IPS DF 6.9 (cell line): ENCODE measurements around the gene TRIM24.
"Not testable (repeated sequence)": the region's sequence is repeated elsewhere in the genome, so short reads cannot be mapped to it uniquely, and the experiment has no call there.

Experiments
- DNase-seq: peaks from one replicate; pipeline ENCODE4 v3.0.0-alpha.2; 2013; ENCODE audit warnings: low read depth, low spot score
- H3K27ac ChIP-seq: one replicate; pipeline ENCODE4 v1.5.1; 2013; ENCODE audit warnings: low read length, control low read depth
- H3K27me3 ChIP-seq: 2 replicates; pipeline ENCODE4 v1.6.1; 2013; ENCODE audit warnings: mild to moderate bottlenecking, low read length; ENCODE audit not compliant: control insufficient read depth, insufficient read depth
- H3K36me3 ChIP-seq: 2 replicates; pipeline ENCODE4 v1.6.1; 2013; ENCODE audit warnings: low read length; ENCODE audit not compliant: control insufficient read depth, insufficient read depth
- H3K4me1 ChIP-seq: 2 replicates; pipeline ENCODE4 v1.6.1; 2013; ENCODE audit warnings: low read length; ENCODE audit not compliant: control insufficient read depth, insufficient read depth
- H3K4me3 ChIP-seq: 2 replicates; pipeline ENCODE4 v1.5.1; 2013; ENCODE audit warnings: mild to moderate bottlenecking, low read length
- H3K9me3 ChIP-seq: 2 replicates; pipeline ENCODE4 v1.6.1; 2013; ENCODE audit warnings: low read length, inconsistent platforms; ENCODE audit not compliant: control insufficient read depth, insufficient read depth
- WGBS: extraction: QIAGEN DNeasy Blood & Tissue Kit; methylation state at CpG from one replicate; pipeline ENCODE4 v1.1.7; 2013; ENCODE audit warnings: mixed read lengths, missing lambda C conversion rate; ENCODE audit not compliant: insufficient read length, insufficient coverage; 5-methylcytosine and 5-hydroxymethylcytosine counted together

The TRIM24 gene

DNA sequence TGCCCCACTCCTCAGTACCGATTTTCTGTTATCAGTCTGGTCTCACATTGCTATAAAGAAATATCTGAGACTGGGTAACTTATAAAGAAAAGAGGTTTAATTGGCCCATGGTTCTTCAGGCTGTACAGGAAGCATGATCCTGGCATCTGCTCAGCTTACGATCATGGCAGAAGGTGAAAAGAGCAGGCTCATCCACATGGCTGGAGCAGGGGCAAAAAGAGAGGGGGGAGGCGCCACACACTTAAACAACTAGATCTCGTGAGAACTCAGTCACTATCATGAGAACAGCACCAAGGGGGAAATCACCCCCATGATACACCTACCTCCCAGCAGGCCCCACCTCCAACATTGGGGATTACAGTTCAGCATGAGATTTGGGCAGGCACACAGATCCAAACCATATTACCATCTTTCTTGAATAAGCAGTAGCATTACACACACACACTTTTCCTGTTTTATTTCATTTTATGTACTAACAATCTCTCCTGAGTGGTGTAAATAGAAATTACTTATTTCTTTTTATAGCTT is 53.3 kb downstream of the TRIM24 start:
- Histone ChIP-seq H3K4me3 (no peak overlapping the region), H3K27me3 (no peaks in the 10 kb centered on the region), H3K36me3 (peaks cover 32% of the 10 kb centered on the region), H3K9me3 (peaks cover 3% of the 10 kb centered on the region; the same call in 1 of the 2 replicates), H3K4me1 (peaks cover 1% of the 10 kb centered on the region; the same call in 1 of the 2 replicates), H3K27ac (no peak overlapping the region)
- DNase-seq = no peak
- no CpG with 5 or more reads among the region's 4 CpGs for WGBS

DNA sequence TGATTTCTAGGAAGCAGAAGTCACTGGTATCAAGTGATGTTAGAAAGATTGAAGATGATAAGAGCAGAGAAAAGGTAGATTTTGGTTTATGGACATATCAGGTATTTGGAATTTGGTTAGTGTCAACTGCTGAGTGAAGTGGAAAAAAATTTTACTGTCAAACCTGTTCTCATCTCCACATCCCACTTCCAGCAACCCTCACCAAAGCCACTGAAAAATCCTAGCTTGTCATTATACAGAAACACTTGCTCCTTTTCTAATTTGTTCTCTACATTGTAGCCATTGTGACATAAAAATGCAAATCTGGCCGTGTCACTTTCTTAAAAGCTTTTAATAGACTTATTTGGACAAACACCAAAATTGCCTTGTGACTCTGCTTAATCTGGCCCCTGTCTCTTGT is 54.0 kb downstream of the TRIM24 start:
- peaks cover 1% of the 10 kb centered on the region; the same call in 1 of the 2 replicates for H3K4me1 ChIP-seq
- peaks cover 3% of the 10 kb centered on the region; the same call in 1 of the 2 replicates for H3K9me3 ChIP-seq
- H3K36me3 ChIP-seq = peaks cover 31% of the 10 kb centered on the region
- DNase-seq = no peak
- WGBS = no CpG with 5 or more reads among the region's 1 CpG
- no peak overlapping the region for H3K4me3 ChIP-seq
- no peaks in the 10 kb centered on the region for H3K27me3 ChIP-seq
- H3K27ac ChIP-seq = no peak overlapping the region

DNA sequence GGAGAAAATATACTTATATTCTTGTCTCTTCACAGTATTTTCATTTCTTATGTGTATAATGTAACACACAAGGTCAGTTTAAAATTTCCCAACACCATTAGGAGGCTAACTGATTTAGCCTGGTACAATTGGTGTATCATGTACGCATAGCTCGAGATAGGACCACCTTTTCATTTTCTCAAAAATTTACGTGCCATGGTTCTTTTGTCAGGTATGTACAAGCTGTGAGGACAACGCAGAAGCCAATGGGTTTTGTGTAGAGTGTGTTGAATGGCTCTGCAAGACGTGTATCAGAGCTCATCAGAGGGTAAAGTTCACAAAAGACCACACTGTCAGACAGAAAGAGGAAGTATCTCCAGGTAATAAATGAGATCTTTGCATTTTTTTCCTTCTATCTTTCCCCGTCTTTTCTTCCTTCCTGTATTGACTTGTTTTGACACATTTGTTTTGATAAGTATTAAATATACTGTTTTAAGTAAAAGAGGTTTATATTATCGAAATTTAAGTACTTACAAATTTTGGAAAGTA is 55.0 kb downstream of the TRIM24 start:
- H3K27ac ChIP-seq = no peak overlapping the region
- H3K27me3 ChIP-seq = no peaks in the 10 kb centered on the region
- H3K4me3 ChIP-seq = no peak overlapping the region
- H3K4me1 ChIP-seq = no peaks in the 10 kb centered on the region
- no peak for DNase-seq
- H3K9me3 ChIP-seq = peaks cover 3% of the 10 kb centered on the region; the same call in 1 of the 2 replicates
- WGBS = 100% methylated on average over 1 of the region's 7 CpGs
- peaks cover 31% of the 10 kb centered on the region; the same call in 1 of the 2 replicates for H3K36me3 ChIP-seq

DNA sequence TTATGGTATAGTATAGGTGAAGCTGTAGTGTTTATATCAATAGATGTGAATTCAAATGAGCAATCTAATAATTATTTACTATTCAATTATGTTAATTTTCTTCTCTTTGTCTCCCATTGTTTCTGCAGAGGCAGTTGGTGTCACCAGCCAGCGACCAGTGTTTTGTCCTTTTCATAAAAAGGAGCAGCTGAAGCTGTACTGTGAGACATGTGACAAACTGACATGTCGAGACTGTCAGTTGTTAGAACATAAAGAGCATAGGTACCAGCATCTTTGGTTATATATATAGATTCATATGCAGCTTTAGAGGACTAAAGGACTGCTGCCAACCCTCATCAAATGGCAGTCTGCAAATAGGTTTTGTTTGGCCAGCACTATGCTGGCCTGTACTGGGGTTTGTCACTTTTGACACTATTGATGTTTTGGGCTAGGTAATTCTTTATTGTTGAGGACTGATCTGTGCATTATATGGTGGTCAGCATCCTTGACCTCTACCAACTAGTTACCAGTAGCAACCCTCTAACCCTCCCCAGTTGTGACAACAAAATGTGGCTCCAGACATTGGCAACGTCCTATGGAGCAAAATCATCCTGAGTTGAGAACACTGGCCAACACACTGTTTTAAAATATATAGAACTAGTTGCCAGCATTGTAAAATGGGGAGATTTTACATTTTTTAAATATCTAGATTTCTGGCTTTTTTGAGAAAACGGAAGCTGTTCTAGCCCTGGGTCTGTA is 59.2 kb downstream of the TRIM24 start:
- no peak for DNase-seq
- Histone ChIP-seq H3K4me3 (no peak overlapping the region), H3K27ac (no peak overlapping the region), H3K4me1 (no peaks in the 10 kb centered on the region), H3K27me3 (no peaks in the 10 kb centered on the region), H3K36me3 (peaks cover 15% of the 10 kb centered on the region; the same call in 1 of the 2 replicates), H3K9me3 (no peaks in the 10 kb centered on the region)
- no CpG with 5 or more reads among the region's 4 CpGs for whole genome bisulfite sequencing

DNA sequence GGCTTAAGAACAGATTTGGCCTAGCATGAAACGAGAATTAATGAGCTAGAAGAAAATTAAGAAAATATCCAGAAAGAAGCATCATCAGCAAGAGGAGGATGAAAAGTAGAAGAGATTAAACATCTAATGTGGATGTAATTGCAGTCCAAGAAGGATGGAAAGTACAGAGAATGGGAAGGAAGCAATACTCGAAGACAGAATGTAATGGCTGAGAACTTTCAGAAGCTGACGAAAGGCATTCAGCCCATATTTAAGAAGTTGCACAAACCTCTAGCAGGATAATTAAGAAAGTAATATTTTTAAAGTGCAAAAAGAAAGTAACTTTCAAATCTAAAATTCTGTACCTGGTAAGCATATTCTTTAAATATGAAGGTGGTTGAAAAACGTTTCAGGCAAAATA is 60.7 kb downstream of the TRIM24 start:
- WGBS = no CpG with 5 or more reads among the region's 4 CpGs
- DNase-seq = no peak
- no peak overlapping the region for H3K27ac ChIP-seq
- H3K4me1 ChIP-seq = no peaks in the 10 kb centered on the region
- H3K9me3 ChIP-seq = no peaks in the 10 kb centered on the region
- peaks cover 14% of the 10 kb centered on the region; the same call in 1 of the 2 replicates for H3K36me3 ChIP-seq
- H3K4me3 ChIP-seq = no peak overlapping the region
- H3K27me3 ChIP-seq = no peaks in the 10 kb centered on the region

DNA sequence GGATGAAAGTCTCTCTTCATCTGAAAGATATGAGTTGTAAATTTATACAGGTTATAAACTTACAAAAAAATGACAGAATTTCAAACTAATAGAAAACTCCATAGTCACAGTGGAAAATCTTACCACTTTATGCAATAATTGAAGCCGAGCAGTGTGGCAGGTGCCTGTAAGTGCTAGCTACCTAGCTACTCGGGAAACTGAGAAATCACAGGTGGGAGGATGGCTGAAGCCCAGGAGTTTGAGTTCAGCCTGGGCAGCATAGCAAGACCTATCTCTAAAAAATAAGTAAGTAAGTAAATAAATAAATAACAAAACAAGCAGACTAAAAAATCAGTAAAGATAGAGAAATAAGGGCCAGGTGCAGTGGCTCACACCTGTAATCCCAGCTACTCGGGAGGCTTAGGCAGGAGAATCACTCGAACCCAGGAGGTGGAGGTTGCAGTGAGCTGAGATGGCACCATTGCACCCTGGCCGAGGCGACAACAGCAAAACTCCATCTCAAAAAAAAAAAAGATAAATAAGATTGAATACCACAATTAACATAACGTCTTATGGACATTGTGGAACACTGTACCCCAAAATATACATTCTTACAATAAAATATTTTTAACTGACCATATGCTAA is 61.9 kb downstream of the TRIM24 start:
- no peak for DNase-seq
- Histone ChIP-seq H3K27me3 (no peaks in the 10 kb centered on the region), H3K27ac (no peak overlapping the region), H3K4me3 (no peak overlapping the region), H3K36me3 (peaks cover 9% of the 10 kb centered on the region; the same call in 1 of the 2 replicates), H3K4me1 (no peaks in the 10 kb centered on the region), H3K9me3 (no peaks in the 10 kb centered on the region)
- 100% methylated on average over 1 of the region's 7 CpGs for WGBS

DNA sequence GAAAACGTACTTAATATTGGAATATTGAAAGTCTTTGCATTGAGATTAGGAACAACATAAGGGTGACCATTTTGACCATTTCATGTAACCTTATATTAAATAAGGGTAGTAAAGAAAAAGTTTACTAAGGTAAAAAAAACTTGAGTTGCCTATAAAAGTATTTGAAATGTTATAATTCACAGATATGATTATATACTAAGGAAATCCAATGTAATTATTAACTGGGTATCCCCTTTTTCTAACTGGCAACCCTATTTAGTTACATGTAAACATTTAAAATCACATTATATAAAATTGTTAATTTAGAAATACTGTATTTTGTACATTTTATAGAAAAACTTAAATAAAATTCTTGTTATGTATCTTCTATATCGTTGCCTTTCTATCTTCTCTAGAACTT is 64.2 kb downstream of the TRIM24 start:
- Histone ChIP-seq H3K36me3 (peaks cover 12% of the 10 kb centered on the region; the same call in 1 of the 2 replicates), H3K4me3 (no peak overlapping the region), H3K9me3 (peaks cover 2% of the 10 kb centered on the region), H3K27me3 (no peaks in the 10 kb centered on the region), H3K27ac (no peak overlapping the region), H3K4me1 (no peaks in the 10 kb centered on the region)
- WGBS = no CpG with 5 or more reads among the region's 2 CpGs
- no peak for DNase-seq

DNA sequence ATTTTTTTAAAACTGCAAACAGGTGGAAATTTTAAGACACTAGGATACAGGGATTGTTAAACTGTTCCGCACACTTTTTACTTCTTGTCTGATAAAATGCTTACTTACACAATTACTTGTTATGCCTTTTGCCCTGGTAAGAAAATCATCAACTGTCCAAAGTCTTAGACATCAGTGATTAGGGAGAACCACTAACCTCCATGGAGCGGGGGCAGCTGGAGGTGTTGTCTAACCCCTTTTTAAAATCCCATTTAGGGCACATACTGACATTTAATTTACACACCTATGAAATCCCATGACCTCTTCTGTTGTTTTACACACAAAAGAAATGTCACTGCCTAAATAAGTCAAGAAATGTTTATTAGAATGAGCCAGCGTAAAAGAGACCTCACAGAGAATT is 65.7 kb downstream of the TRIM24 start:
- no peak overlapping the region for H3K4me3 ChIP-seq
- DNase-seq = no peak
- H3K27ac ChIP-seq = no peak overlapping the region
- no CpG with 5 or more reads among the region's 3 CpGs for WGBS
- peaks cover 2% of the 10 kb centered on the region for H3K9me3 ChIP-seq
- H3K36me3 ChIP-seq = peaks cover 12% of the 10 kb centered on the region; the same call in 1 of the 2 replicates
- H3K4me1 ChIP-seq = no peaks in the 10 kb centered on the region
- H3K27me3 ChIP-seq = no peaks in the 10 kb centered on the region

DNA sequence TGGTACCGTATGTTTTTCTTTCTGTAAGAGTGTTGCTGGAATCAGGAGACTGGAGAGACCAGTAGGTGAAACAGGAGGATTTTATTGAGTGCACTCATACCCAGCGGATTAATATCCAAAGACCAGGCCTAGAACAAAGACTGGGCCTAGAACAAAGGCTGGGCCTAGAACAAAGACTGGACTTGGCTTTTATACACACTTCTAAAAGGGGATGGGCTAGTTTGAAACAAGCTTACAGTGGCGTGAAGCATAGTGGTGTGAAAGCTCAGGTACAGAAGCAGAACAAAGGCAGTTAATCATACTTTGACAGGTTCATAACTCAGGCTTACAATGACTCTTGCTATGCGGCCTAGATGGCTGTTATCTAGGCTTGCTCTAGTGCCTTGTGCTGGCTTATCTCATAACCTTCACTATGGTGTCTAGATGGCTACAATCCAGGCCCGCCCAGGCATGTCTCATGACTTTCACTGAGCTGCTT is 67.7 kb downstream of the TRIM24 start:
- WGBS = no CpG with 5 or more reads among the region's 5 CpGs
- Histone ChIP-seq H3K4me1 (no peaks in the 10 kb centered on the region), H3K36me3 (peaks cover 12% of the 10 kb centered on the region; the same call in 1 of the 2 replicates), H3K9me3 (peaks cover 2% of the 10 kb centered on the region), H3K27me3 (no peaks in the 10 kb centered on the region), H3K27ac (no peak overlapping the region), H3K4me3 (no peak overlapping the region)
- peak; percentile 9 for DNase-seq

DNA sequence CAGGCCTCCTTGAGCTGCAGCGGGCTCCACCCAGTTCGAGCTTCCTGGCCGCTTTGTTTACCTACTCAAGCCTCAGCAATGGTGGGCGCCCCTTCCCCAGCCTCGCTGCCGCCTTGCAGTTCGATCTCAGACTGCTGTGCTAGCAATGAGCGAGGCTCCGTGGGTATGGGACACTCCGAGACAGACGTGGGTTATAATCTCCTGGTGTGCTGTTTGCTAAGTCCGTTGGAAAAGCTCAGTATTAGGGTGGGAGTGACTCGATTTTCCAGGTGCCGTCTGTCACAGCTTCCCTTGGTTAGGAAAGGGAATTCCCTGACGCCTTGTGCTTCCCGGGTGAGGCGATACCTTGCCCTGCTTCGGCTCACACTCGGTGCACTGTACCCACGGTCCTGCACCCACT is 76.8 kb downstream of the TRIM24 start:
- H3K9me3 ChIP-seq, H3K4me3 ChIP-seq, H3K27me3 ChIP-seq, DNase-seq, H3K4me1 ChIP-seq, H3K27ac ChIP-seq: not testable (repeated sequence)
- H3K36me3 ChIP-seq = peaks cover 14% of the 10 kb centered on the region; the same call in 1 of the 2 replicates
- WGBS = no CpG with 5 or more reads among the region's 20 CpGs
